ENCODE results near the gene NCAPG2.

Gene NCAPG2

DNA sequence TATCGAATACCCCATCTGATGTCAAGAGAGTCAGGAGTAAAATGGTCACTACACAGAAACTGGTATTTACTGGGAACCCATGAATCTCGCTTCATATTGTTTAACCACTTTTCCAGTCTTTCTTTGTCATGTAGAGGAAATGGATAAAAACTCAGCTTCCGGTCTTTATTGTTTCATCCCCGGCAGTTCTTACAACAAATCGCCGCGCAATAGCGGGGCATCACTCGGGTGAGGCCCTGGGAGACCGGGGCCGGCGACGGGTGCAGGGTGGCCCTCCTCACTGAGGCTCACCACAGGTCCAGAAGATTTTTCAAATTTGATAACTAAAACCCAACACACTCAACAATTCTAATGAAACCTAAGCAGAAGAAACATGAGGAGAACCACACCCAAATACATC, 81.4 kb downstream of the NCAPG2 start:
- no peak for DNase-seq

DNA sequence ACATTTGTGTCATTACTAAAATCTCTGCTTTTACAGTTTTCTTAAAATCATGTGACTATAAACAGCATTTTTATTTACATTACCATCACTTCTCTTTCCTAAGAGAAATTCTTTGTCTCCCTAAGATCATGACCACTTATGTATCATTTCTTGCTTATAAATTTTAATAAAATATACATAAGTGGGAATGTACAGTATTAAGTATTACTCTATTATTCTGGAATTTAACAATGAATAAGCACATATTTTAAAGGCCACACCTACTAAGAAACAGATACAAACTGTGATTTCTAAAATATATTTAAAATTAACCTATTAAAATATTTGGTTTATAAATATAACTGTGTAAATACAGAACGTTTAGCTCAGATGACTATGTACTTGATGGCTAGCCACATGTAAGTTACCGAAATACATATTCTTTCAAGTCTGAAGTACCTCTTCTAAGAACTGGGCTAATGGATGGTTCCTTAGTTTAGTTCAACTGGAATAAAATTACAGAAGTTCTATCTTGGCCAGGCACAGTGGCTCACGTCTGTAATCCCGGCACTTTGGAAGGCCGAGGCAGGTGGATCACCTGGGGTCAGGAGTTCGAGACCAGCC, 83.7 kb downstream of the NCAPG2 start:
- no peak for DNase-seq

DNA sequence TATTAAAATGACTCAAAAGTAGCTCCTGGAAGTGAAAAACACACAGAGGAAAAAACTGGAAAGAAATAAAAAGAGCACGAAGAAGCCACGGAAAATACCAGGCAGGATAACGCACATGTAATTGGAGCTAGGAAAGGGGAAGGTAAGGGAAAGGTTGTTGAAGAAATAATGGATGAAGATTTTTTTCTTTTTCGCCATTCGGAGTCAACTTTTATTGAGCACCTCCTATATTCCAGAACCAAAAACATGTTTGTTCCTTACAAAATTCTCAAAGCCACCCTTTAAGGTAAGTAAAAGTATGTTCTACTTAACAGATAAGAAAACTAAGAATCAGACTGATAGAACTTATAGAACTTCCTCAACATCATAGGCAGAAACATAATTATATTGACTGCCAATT, 84.2 kb downstream of the NCAPG2 start:
- no peak for DNase-seq

DNA sequence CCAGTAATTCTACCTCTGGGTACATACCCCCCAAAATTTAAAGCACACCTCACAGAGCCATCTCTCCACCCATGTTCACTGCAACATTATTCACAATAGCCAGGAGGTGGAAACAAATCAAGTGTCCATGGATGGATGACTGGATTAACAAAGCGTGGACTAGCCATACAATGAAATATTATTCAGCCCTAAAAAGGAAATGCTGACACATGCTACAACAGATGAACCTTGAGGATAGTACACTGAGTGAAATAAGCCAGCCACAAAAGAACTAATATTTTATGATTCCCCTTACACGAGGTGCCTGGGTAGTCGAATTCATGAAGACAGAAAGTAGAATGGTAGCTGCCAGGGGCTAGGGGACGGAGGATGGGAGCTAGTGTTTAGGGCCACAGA, 85.9 kb downstream of the NCAPG2 start:
- DNase-seq: no peak

DNA sequence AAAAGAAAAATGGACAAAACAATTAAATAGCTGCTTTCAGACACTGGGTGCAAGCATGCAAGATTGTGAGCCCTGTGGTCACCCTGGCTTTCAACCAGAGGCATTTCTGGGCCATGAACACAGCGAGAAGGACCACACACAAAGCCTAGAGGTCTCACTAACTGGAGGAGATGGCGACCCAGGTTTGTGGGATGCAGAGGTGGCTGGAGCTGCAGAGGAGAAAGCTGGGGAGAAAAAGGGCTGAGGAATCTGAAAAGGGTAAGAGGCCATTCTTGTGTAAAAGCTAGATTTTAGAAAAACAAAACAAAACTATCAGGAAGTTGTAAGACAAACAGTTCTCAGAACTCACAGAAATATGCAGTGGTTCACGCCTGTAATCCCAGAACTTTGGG, 86.9 kb downstream of the NCAPG2 start:
- DNase-seq: no peak

DNA sequence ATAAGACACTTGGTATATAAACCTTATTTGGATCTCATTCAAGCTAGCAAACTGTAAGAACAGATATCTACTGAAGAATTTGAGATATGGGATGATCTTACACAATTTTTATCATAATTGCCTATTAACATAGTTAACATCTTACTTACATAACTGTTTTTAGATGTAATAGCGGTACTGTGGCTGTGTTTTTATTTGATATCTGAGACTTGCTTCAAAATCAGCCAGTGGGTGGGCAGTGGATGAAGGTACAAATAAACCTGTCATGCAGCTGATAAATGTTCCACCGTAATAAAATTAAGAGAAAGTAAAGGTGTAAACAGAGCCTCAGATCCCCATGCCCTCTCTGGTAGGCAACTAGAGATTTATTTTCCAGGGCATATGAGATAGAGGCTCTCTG, 88.6 kb downstream of the NCAPG2 start:
- DNase-seq: no peak

DNA sequence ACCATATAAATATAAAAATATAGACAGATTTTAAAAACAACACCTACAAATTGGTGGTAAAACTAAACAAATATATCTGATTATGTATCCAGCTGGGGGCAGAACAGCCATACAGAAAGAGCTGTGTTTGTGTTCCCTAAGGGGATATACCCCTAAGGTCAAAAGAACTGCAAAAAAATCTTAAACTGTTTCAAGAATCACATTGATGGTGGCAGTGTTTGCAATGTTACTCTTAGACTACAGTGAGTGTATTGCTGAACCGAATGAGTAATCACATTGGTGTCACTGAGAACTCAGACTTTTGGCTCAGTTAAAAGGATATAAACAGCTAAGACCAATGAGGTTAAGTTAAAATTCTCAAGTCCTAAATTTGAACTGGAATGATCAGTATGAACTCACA, 89.9 kb downstream of the NCAPG2 start:
- no peak for DNase-seq

DNA sequence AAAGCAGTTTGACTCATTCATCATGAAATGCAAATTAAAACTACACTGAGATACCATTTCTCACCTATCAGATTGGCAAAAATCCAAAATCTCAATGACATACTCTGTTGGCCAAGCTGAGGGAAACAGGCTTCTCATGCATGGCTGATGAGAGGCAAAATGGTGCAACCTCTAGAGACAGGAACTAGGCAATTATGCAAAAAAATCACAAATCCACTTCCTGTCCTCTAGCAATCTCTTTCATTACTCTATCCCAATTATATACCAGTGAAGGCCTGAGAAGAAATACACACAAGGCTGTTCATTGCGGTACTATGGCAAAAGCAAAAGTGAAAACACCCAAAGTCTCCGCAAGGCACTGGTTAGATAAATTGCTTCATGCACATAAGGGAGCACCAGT, 91.1 kb downstream of the NCAPG2 start:
- DNase-seq: no peak

DNA sequence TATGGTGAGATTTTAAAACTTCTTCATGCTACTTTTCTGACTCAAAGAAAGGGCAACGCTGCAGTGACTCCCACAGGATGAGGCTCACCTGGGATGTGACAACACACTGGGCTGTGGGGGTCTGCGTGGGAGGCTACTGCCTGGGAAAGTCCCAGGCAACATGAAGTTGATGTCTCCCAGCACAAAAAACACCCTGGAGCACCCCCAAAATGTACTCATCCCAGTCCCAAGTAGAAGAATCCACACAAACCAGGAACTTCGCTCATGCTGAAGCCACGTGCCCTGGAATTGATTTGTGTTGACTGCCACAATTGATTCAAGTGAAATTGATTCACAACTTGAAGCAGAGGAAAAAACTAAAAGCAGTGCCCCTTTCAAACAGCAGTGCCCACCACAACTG, 92.1 kb downstream of the NCAPG2 start:
- no peak for DNase-seq

DNA sequence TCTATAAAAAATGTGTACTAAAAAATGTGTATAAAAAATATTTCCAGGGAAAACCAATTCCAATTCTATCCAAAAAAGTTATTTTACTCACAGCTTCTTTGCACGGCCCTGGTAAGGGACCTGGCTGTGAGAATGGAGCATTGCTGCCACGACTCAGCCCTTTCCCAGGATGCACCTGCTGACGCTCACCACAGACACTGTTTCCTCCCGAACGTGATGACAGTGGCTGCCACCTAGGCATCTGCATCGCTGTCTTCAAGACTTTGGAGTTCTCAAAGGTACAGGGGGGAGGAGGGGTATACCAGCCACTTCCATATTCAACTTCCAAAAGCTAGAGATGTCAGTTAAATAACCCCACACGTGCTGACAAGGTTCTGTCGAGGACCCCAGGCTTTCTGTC, 93.1 kb downstream of the NCAPG2 start:
- DNase-seq: no peak

DNA sequence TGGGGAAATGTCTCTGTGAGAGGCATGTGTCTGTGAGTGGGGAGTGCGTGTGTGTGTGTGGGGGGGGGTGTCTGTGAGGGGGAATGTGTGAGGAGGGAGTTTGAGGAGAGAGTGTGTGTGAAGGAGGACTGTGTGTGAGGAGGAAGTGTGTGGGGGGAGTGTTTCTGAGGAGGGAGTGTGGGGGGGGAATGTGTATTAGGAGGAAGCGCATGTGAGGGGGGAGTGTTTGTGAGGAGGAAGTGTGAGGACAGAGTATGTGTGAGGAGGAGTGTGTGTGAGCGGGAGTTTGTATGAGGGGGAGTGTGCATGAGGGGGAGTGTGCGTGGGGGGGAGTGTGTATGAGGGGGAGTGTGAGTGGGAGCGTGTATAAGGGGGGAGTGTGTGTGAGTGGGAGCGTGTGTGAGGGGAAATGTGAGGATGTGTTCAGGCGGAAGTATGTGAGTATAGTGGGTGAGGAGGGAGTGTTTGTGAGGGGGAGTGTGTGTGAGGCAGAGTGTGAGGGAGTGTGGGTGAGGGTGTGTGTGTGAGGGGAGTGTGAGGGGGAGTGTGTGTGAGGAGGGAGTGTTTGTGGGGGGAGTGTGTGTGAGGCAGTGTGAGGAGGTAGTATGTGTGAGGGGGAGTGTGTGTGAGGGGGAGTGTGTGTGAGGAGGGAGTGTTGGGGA, 95.2 kb downstream of the NCAPG2 start:
- DNase-seq: no peak

DNA sequence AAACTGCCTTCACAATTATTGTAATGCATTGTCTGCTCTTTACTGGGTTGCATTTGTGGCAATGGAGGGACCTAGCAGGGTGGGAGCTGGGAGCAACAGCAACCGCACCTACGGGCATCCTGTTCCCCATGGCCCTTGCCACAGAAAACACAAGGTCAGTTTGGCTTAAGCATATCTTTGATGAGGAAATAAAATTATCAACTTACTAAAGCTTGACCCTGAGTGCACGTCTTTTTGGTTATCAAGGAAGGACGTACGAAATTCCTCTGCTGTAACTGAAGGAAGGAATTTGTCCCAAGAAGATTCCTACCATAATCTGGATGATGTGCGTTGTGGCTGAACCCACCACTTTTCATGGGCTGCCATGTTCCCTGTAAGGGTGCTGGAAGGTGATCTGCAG, 97.0 kb downstream of the NCAPG2 start:
- DNase-seq: no peak

DNA sequence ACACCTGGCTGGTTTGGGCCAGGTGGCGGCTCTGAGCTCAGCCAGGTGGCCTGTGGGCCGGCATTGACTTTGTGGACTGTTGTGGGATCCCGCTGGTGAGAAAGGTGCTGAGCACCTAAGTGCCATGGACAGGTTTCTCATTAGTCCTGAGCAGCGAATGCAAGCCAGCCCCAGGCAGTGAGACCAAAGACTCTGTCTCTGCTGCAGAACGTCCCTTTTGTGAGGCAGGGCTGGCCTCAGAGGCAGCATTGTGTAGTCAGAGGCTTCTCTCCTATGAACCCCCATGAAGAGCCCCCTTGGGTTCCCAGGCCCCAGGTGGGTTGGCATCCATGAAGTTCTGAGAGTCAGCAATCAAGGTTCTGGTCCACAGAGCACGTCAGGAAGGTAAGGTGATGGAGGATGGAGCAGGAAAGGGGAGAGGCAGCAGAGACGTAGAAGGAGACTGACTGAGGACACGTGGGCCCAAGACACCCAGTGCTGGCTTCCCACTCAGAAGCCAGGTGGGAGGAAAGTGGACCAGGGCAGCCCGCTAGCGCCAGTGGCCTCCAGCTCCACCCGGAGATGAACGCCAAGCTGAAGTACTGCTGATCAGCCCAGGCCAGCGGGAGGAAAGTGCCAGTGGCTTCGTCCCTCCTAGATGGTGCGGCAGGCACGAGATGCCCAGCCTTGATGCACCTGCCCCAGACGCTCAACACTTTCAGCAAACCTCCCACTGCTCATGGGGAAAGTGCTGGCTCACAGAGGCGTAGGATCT, 97.8 kb downstream of the NCAPG2 start:
- DNase-seq: no peak

DNA sequence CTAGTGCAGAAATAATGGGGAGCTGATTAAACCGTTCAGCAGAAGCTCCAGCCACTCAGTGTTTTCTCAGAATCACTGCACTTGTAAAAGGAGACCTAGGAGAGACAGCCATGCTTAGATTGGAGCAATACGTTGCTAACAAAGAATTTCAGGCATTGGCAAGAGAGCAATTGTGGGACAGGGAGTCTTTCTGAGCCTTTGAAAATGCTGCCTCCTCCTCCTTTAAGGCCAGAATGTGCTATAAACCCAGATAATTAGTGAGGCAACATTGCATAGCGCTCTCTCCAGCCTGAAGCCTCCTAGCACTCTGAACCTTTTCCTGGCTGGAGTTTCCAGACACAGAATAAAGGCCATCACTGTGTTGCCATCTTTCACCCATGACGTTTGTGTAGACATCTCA, 98.5 kb downstream of the NCAPG2 start:
- DNase-seq: no peak

DNA sequence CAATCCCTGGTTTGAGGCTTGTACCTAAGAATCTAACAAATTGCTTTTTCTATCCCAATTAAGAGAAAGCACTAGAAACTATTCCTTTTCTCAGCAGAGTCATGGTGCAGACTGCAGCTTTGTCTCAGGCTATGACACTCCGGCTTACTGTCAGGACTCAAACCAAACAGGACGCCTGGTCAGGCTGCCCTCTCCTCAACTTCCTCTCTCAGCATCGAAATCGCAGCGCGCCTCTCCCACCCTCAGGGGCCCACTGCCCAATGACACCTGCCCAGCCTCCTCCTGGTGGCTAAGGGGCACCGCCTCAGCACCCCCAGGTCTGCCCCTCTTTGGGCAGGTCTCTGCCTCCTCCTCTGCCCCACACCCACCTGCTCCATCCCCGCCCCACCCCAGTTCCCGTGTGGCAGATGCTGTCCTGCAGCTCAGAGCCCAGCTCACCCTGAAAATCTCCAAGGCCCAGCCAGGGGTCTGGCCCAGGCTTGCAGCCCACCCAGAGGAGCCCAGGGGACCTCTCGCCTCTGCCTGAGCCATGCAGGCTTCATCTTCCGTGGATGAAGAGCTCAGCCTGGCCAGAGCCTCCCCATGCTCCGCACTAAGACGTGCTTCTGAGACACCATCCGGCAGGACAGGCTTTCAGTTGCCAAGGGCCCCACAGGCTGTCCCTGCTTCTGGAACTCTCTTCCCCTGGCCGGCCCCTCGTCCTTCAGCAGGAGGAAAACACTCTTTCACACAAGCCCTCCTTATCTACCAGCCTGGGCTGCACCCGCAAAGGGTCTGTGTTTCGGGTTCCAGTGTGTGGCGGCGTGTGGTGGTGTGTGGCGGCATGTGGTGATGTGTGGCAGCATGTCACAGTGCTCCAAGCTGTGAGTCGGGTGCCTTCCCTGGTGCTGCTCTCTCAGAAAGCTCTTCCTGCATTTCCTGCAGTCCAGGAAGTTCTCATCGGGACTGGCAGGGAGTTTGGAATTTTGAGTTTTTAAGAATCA, 100.5 kb downstream of the NCAPG2 start:
- no peak for DNase-seq

DNA sequence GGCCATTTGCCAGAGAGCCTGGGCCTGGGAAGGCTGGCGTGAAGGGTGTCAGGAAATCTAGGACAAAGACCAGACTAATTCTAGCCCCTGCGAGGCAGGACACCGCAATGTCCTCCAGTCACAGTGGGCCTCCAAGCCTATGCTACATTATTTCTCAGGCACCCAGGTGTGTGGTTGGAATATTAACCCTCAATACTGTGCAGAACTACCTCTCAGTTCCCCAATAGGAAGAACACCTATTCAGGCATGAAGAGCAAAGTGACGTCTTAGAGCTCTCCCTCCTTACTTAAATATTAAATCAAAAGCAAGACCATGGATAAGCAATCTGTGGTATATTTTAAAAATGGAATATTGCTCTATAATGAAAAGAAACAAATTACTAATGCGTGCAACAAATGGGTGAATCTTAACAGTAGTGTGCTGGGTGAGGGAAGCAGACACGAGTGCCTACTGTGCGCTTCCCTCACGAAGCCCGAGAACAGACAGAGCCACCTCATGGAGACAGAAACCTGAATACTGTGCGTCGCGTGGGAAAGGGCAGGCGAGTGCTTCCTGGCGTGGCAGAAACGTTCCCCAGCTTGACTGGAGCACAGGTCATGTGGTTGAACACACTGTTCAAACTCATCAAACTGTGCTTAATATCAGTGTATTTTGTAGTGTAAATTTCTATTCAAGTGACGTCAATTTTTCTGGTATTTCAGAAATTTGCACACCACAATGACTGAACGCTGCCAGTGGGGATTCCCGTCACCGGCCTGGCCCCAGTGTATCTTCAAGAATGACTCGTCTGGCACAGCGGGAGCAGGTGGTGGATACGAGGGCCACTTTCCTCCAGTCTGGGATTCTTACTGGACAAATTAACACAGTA, 101.5 kb downstream of the NCAPG2 start:
- no peak for DNase-seq

DNA sequence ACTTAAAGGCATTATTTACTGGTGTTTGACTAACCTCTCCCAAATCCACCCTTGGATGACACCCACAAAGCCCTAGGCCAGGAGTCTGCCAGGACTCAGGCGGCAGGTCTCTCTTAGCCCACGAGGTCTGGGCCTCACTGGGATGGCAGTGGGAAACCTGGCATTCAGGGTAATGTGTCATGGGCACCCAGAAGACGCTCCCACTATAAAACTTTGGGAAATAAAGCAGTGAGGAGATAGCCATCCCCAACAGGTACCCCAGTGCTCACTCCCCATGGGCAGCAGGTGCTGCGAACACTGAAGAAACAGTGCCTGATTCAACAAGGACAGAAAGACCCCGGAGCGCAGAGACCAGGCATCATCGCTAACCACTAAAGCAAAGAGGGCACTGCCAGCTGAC, 102.6 kb downstream of the NCAPG2 start:
- DNase-seq: no peak

DNA sequence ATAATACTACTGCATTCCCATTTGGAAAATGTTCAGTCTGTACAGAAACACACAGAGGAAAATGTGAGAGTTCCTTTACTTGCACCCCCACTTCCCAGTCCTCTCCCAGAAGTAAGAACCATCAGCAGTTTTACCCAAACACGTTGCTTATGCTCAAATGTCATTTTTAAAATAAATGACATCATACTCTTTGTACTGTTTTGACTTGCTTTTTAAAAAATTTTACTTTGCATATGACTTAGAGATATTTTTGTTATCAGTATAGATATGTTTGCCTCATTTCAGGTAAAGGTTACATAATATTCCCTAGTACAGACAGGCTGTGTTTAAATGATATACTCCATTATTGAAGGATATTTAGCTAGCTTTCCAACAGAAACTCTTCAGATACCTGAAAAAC, 103.5 kb downstream of the NCAPG2 start:
- no peak for DNase-seq

DNA sequence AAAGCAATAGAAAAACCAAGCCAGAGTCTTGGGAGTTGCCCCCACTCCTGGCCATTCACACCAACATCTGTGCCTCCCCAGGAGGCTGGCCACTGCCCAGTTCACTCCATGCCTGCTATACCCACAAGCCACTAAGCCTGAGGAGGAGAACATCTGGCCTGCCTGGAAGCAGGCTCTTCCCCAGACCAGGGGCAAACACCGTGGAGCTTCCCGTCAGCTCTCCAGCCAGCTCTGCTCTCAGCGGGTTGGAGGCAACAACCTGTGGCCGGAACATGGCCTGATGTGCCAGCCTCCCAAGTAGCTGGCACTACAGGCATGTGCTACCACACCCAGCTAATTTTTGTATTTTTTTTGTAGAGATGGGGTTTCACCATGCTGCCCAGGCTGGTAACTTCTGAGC, 107.9 kb downstream of the NCAPG2 start:
- DNase-seq: no peak

DNA sequence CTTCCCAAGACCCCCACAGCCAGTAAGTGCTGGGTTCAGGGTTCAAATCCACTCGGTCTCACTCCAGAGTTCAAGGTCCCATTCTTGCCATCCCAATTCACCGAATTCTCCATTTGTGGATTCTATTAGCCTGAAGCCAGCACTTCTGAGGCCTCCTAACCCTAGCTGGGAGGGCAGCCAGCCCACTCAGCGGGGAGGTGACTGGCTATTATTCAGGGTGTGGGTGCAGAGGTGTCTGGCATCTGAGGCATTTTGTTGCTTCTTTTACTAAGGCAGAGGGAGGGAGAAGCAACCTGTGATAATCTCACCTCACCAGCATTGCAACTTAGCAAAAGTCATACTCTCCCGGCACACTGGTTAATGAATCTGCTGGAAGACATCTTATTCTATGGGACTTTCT, 108.3 kb downstream of the NCAPG2 start:
- DNase-seq: no peak

DNA sequence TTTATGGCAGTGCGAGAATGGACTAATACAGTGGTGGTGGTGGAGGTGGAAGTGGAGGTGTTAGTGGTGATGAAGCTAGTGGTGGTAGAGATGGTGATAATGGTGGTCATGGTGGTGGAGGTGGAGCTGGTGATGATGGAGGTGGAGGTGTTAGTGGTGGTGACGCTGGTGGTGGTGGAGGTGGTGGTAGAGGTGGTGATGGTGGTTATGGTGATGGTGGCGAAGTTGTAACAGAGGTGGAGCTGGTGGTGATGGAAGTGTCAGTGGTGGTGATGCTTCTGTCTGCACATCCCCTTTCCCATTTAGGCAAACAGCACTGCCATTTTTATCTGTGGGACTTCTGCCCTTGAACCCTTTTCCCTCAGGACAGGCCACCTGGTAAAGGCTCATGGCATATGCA, 109.5 kb downstream of the NCAPG2 start:
- DNase-seq: no peak

DNA sequence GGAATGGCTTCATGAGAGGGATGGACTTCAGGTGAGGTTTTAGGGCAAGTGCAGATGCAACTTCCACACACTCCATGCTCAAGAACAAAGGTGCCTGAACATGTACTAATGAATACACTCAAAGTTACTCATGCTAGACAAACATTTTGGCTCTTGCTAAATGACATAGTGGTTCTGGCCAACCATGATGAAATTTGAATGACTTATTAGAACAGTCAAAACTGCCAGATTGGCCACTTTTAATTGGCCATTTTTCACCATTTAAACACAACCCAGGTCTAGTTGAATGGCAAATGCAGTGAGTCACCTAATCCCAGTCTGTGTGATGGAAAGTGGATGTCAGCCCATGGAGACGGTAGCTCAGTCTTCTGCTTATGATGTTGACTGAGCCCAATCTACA, 112.1 kb downstream of the NCAPG2 start:
- no peak for DNase-seq
